Neutrophil (primary cell): ENCODE measurements around the gene DPP7.

ENCODE experiments used
- H3K27ac ChIP-seq: fragments of 200-600 bp; sonication (generic); 2 replicates; pipeline ENCODE4 v1.5.1; 2016; ENCODE audit warnings: mild to moderate bottlenecking, moderate library complexity
- H3K27me3 ChIP-seq: fragments of 200-600 bp; sonication (generic); 2 replicates; pipeline ENCODE4 v1.6.0; 2016; ENCODE audit warnings: mild to moderate bottlenecking
- H3K36me3 ChIP-seq: fragments of 200-600 bp; sonication (generic); 2 replicates; pipeline ENCODE4 v1.5.1; 2017
- H3K4me1 ChIP-seq, 2 experiments: fragments of 200-600 bp in 1 of 2; sonication (generic) in 1 of 2; 1 replicate in 1 of 2; 2 replicates in 1 of 2; pipeline versions ENCODE4 v1.5.1 to v1.6.1; 2013 to 2016; ENCODE audit warnings: low read depth in 1 of 2, low read length in 1 of 2, mild to moderate bottlenecking in 1 of 2, moderate library complexity in 1 of 2; ENCODE audit not compliant: control insufficient read depth in 1 of 2, insufficient read depth in 1 of 2
- H3K4me3 ChIP-seq, 2 experiments: fragments of 200-600 bp in 1 of 2; sonication (generic) in 1 of 2; 1 replicate in 1 of 2; 2 replicates in 1 of 2; pipeline ENCODE4 v1.5.1; 2013 to 2016; ENCODE audit warnings: low read depth in 1 of 2, low read length in 1 of 2, mild to moderate bottlenecking in 1 of 2, moderate library complexity in 1 of 2
- H3K9me3 ChIP-seq: fragments of 200-600 bp; sonication (generic); 2 replicates; pipeline ENCODE4 v1.5.1; 2016
- CTCF ChIP-seq: fragments of 200-600 bp; sonication (generic); IDR thresholded peaks from 2 replicates; pipeline ENCODE4 v1.5.1; 2016; ENCODE audit warnings: antibody characterized with exemption

DPP7 gene

DNA sequence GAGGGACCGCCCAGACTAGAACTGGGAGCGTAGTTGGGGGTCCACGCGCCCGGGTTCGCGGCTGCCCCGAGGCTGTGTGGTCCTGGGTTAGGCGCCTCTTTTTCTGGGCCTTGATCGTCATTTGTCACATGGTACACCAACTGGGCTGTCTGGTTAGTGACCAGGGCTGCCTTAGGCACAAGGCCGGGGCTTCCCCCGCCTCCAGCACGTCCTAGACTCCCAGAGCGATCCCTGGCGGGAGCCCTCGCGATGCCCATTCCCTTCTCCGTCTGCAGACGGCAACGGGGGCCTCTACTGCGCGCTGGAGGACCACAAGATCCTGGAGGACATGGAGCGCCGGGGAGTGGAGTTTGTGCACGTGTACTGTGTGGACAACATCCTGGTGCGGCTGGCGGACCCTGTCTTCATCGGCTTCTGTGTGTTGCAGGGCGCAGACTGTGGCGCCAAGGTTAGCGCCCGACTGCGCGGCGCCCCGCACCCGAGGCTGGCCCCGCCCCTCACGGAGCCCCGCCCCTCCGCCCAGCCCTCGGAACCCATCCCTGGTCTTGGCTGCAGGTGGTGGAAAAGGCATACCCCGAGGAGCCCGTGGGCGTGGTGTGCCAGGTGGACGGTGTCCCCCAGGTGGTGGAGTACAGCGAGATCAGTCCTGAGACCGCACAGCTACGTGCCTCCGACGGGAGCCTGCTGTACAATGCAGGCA lies 35.7 kb downstream of the DPP7 start:
- no peaks in the 10 kb centered on the region for H3K36me3 ChIP-seq
- TF ChIP-seq CTCF: no peak
- no peak overlapping the region for H3K27ac ChIP-seq
- no peak overlapping the region for H3K4me3 ChIP-seq
- peaks cover 60% of the 10 kb centered on the region for H3K27me3 ChIP-seq
- H3K4me1 ChIP-seq: peaks cover 22 to 24% of the 10 kb centered on the region in 2 experiments
- H3K9me3 ChIP-seq: no peaks in the 10 kb centered on the region

DNA sequence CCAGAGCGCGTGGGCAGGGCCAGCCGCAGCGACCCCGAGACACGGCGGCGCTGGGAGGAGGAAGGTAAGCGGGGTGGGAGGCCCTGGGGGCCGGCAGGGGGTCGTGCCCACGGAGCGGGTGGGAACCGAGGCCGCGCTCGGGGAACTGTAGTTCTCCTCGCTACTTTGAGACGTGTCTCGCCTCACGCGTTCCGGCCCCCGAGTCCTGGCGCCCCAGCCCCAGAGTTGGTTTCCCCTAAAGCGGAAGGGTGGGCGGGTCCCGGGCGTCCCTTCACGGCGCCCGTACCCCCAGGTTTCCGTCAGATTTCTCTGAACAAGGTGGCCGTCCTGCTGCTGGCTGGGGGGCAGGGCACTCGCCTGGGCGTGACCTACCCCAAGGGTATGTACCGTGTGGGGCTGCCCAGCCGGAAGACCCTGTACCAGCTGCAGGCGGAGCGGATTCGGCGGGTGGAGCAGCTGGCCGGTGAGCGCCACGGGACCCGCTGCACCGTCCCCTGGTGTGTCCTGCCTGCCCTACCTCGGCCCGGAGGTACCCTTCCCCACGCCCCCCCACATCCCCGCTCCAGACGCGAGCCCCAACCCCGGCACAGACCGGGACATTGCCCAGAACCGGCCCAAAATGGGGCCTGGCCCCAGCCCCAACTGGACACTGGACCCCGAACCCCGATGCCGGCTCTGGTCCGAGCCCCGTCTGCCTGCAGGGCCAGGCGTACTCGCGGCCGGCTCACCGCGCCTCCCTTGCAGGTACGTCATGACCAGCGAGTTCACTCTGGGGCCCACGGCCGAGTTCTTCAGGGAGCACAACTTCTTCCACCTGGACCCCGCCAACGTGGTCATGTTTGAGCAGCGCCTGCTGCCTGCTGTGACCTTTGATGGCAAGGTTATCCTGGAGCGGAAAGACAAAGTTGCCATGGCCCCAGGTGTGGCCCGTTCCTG lies 36.5 kb downstream of the DPP7 start:
- H3K4me3 ChIP-seq: peak overlapping the region; percentile 28 to 32

GRCh38 chr9:137077010-137077747 lies 37.4 kb downstream of the DPP7 start, which contains the start of gene UAP1L1:
TSS of gene UAP1L1 (plus strand) at chr9:137077517. CDS start at chr9:137077533, 16 bp downstream.
- Histone ChIP-seq H3K27ac (no peak within 1 kb of the TSS), H3K36me3 (no peaks in the 10 kb centered on the region), H3K27me3 (peaks cover 60% of the 10 kb centered on the region), H3K4me3 (peak within 1 kb of the TSS; percentile 28 to 32), H3K9me3 (no peaks in the 10 kb centered on the region), H3K4me1 (peaks cover 39 to 40% of the 10 kb centered on the region in 2 experiments)
- TF ChIP-seq CTCF: no peak

More for the DNA sequence above, 36.5 kb downstream of the DPP7 start:
- no peak overlapping the region for H3K27ac ChIP-seq
- no peaks in the 10 kb centered on the region for H3K36me3 ChIP-seq
- no peaks in the 10 kb centered on the region for H3K9me3 ChIP-seq
- no peak for TF ChIP-seq CTCF
- H3K27me3 ChIP-seq: peaks cover 60% of the 10 kb centered on the region
- H3K4me1 ChIP-seq: peaks cover 30 to 32% of the 10 kb centered on the region in 2 experiments

DNA sequence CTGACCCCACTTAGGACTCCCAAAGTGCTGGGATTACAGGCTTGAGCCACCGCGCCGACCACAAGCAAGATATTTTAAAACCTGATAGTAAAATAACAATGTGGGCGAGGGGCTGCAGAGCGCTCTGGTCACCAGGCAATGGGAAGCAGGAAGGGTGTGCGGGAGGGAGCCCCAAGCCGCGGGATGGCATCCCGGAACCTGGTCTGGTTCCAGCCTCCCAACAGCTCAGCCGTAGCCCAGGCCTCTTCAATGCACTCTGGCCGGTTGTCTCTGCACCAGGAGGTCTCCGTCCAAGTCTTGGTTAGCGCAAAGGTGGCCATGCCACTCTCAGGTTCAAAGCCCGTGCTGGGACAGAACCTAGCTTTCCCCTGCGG lies 37.9 kb downstream of the DPP7 start:
- Histone ChIP-seq H3K9me3 (no peaks in the 10 kb centered on the region), H3K4me3 (peak overlapping the region in 1 of 2 experiments; percentile 20), H3K27ac (no peak overlapping the region), H3K4me1 (peaks cover 44 to 46% of the 10 kb centered on the region in 2 experiments), H3K36me3 (no peaks in the 10 kb centered on the region), H3K27me3 (peaks cover 61% of the 10 kb centered on the region)
- TF ChIP-seq CTCF: no peak

GRCh38 chr9:137075275-137075775 lies 39.2 kb downstream of the DPP7 start:
- no peak for TF ChIP-seq CTCF
- Histone ChIP-seq H3K4me3 (no peak overlapping the region), H3K27me3 (peaks cover 72% of the 10 kb centered on the region), H3K9me3 (no peaks in the 10 kb centered on the region), H3K27ac (no peak overlapping the region), H3K36me3 (no peaks in the 10 kb centered on the region), H3K4me1 (peaks cover 56 to 57% of the 10 kb centered on the region in 2 experiments)
